Body of pancreas (tissue), 4 donors: ENCODE data around the gene TNFRSF8. TPM values are rescaled to one million over a fixed set of nuclear protein-coding genes. Genes with fewer than 3 reads are reported as not detected.

ENCODE experiments used
- ATAC-seq: fragments of 150-250 bp; one replicate; pipeline ENCODE4 v1.9.1; 2016
- DNase-seq, 4 donors: peaks; one replicate each; pipeline ENCODE4 v3.0.0-alpha.2; 2019
- H3K27ac ChIP-seq, 4 donors: fragments of 200-600 bp; sonication (generic); 1 replicate in 3 of 4; 2 replicates in 1 of 4; pipeline versions ENCODE4 v1.5.1 to v1.6.1; 2016 to 2019; ENCODE audit warnings: mild to moderate bottlenecking in 1 of 4, mixed read lengths in 1 of 4, moderate library complexity in 1 of 4
- H3K27me3 ChIP-seq, 2 donors: fragments of 200-600 bp; sonication (generic); one replicate each; pipeline ENCODE4 v1.6.0; 2016; ENCODE audit warnings: mild to moderate bottlenecking in 1 of 2
- H3K36me3 ChIP-seq, 2 donors: fragments of 200-600 bp; sonication (generic); replicated peaks in 1 of 2; 2 replicates each; pipeline ENCODE4 v1.5.1; 2016; ENCODE audit warnings: low read depth in 2 of 2; ENCODE audit not compliant: insufficient read depth in 1 of 2
- H3K4me1 ChIP-seq: fragments of 200-600 bp; sonication (generic); one replicate; pipeline ENCODE4 v1.6.0; 2016
- H3K4me3 ChIP-seq, 2 donors: fragments of 200-600 bp; sonication (generic); 1 replicate in 1 of 2; 2 replicates in 1 of 2; pipeline ENCODE4 v1.5.1; 2016 to 2019
- H3K9me3 ChIP-seq, 3 donors: fragments of 200-600 bp; sonication (generic); 1 replicate in 2 of 3; 2 replicates in 1 of 3; pipeline ENCODE4 v1.5.1; 2016
- POLR2A ChIP-seq, 3 donors: fragments of 450-650 bp; IDR thresholded peaks; one replicate each; pipeline ENCODE4 v1.6.1; 2016; ENCODE audit warnings: antibody characterized with exemption in 3 of 3, mild to moderate bottlenecking in 2 of 3
- WGBS, 2 donors: methylation state at CpG; one replicate each; pipeline ENCODE4 v1.1.5; 2017; 5-methylcytosine and 5-hydroxymethylcytosine counted together
- intact Hi-C: fragments of 100-400 bp; cut with DNase I; formaldehyde crosslinking; loops from one replicate; pipeline ENCODE4 v1.15.1; 2023
- total RNA-seq, 2 donors: library from RNA; depleted of rRNA; stranded (reverse); fragments of >200 nt; gene quantifications; one replicate each; pipeline ENCODE4 v1.1.0, GENCODE V29; 2016
- TF ChIP-seq, protein P1 (sequence below), 7 experiments: fragments of 450-650 bp in 4 of 7; fragments of 200-600 bp in 3 of 7; sonication (generic) in 3 of 7; IDR thresholded peaks; one replicate each; pipeline ENCODE4 v1.5.1; 2016 to 2019; ENCODE audit warnings: antibody characterized with exemption in 7 of 7

Gene TNFRSF8
- total RNA-seq, 2 donors from 2014 or later: not detected

DNA sequence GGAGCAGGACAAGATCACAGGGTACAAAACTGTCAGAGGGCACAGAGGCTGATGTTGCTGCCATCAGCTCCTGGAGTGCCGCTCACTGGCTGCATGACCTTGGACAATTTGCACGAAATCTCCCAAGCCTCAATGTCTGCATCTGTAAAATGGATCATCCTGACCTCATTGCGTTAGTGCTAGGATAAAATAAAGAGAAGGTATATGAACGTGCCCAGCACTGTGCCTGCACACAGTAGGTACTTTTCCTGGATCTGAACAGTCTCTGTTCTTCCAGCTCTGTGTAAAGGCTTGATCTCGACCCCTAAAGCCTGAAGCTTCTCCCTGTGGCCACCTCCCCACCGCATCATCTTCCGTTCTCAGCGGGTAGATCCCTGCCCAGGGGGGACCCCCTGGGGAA is 116.6 kb downstream of the TNFRSF8 start:
- intact Hi-C loops: no loop called here
- Histone ChIP-seq H3K27ac (peak overlapping the region in 2 of 4 donors; percentile 28 to 74), H3K4me1 (peaks cover 17% of the 10 kb centered on the region), H3K27me3 (no peaks in the 10 kb centered on the region), H3K9me3 (no peaks in the 10 kb centered on the region), H3K4me3 (no peak overlapping the region), H3K36me3 (no peaks in the 10 kb centered on the region)
- WGBS, 2 donors: 75 to 79% methylated on average over 7 to 8 of the region's 8 CpGs
- ATAC-seq: no peak
- no peak for DNase-seq
- no peak for TF ChIP-seq POLR2A (IDR thresholded peaks at IDR 0.05)
- TF ChIP-seq, protein P1, sequence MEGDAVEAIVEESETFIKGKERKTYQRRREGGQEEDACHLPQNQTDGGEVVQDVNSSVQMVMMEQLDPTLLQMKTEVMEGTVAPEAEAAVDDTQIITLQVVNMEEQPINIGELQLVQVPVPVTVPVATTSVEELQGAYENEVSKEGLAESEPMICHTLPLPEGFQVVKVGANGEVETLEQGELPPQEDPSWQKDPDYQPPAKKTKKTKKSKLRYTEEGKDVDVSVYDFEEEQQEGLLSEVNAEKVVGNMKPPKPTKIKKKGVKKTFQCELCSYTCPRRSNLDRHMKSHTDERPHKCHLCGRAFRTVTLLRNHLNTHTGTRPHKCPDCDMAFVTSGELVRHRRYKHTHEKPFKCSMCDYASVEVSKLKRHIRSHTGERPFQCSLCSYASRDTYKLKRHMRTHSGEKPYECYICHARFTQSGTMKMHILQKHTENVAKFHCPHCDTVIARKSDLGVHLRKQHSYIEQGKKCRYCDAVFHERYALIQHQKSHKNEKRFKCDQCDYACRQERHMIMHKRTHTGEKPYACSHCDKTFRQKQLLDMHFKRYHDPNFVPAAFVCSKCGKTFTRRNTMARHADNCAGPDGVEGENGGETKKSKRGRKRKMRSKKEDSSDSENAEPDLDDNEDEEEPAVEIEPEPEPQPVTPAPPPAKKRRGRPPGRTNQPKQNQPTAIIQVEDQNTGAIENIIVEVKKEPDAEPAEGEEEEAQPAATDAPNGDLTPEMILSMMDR (IDR thresholded peaks at IDR 0.05): no peak

DNA sequence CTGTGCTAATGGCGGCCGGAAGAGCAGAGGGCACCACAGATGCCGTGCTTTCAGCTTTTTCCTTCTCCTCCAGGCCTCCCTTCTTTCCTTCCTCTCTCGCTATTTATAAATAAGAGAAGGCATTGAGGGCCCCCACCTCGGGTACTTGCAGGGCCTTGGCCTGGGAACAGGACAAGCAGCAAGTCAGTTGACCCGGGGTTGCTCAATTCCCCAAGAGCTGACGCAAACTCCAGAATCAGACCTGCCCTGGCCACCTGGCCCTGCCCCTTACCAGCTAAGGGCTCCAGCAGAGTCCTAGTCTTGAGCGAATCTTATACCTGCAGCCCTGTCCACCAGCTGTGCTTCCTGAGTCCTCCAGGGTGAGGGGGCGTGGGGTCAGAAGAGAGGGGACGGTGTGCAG is 117.2 kb downstream of the TNFRSF8 start:
- 55 to 65% methylated on average over 9 to 10 of the region's 10 CpGs for WGBS, 2 donors
- H3K27me3 ChIP-seq: no peaks in the 10 kb centered on the region
- H3K36me3 ChIP-seq: no peaks in the 10 kb centered on the region
- DNase-seq (peak in 3 of 4 donors; percentile 31 to 82 (median 40)), ATAC-seq (no peak)
- no peak for TF ChIP-seq POLR2A (IDR thresholded peaks at IDR 0.05)
- TF ChIP-seq, protein P1 (IDR thresholded peaks at IDR 0.05): no peak
- peaks cover 22% of the 10 kb centered on the region for H3K4me1 ChIP-seq
- peak overlapping the region in 2 of 4 donors; percentile 53 to 74 for H3K27ac ChIP-seq
- intact Hi-C loops: no loop called here
- no peaks in the 10 kb centered on the region for H3K9me3 ChIP-seq
- no peak overlapping the region for H3K4me3 ChIP-seq

DNA sequence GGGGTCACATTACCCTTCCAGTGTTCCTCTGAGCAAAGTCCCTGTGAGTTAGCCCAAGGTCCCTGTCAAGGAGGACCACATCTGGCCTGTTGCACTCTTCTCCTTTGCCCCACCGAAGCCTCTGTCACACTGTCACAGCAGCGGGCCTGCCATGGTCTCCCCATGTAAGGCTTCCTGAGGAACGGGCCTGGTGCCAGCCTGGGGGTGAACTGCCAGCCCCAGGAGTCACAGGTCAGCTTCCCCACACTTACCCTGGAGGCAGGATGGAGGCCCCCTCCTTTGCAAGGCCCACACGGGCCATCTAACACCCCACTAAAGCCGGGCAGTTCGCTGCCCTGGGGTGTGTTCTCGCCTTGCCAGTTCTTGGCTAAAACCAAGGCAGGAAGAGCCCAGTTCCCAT is 117.8 kb downstream of the TNFRSF8 start:
- Histone ChIP-seq H3K4me1 (peaks cover 22% of the 10 kb centered on the region), H3K27ac (peak overlapping the region in 2 of 4 donors; percentile 53 to 74), H3K36me3 (no peaks in the 10 kb centered on the region), H3K9me3 (no peaks in the 10 kb centered on the region), H3K27me3 (no peaks in the 10 kb centered on the region), H3K4me3 (no peak overlapping the region)
- intact Hi-C loops: no loop called here
- DNase-seq (no peak), ATAC-seq (no peak)
- 66 to 80% methylated on average over 4 to 7 of the region's 7 CpGs for WGBS, 2 donors
- TF ChIP-seq, protein P1 (IDR thresholded peaks at IDR 0.05): no peak
- TF ChIP-seq POLR2A (IDR thresholded peaks at IDR 0.05): no peak

DNA sequence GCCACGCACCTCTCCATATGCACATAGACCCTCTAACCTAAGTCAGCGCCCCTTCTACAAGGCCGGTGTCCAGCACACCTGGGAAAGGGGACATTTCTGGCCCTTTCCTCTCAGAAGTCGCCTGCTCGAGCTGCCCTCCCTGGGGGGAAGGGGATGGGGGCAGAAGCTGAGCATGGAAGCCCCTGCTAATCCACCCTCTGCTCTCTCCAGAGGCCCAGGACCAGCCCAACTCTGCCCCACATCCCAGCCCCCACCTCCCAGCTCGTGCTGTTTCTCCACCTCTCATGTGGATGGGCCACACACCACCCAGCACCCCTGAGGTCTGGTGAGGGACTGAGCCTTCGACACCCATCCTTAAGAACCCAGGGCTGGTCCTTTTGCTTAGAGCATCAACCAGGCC is 118.5 kb downstream of the TNFRSF8 start:
- H3K4me1 ChIP-seq: peaks cover 22% of the 10 kb centered on the region
- ATAC-seq: no peak

DNA sequence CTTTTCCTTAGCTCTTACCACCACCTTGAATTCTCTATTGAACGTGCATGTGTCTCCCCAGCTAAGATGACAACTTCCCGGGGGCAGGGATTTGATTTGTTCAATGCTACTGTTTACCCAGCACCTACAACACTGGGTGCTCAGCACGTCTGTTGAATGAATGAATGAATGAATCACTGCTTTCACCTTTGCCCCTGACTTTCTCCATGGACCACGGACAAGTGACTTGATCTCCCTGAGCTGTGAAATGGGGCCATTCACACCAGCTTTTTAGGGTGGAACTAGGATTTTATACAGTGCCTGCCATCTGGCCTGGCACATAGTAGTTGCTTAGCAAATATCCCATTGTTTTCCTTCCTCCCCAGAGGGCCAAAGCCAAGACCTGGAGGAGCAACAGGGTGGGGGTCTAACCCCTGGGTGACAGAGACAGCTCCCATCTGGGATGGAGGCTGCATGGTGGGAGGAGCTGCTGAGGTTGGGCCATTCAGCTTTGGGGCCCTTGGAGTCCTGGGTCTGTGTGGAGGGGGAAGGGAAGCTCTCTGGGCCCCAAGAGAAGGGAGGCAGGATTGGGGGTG is 119.4 kb downstream of the TNFRSF8 start:
- Histone ChIP-seq H3K4me3 (no peak overlapping the region), H3K36me3 (no peaks in the 10 kb centered on the region), H3K27ac (peak overlapping the region in 1 of 4 donors; percentile 80), H3K4me1 (peaks cover 22% of the 10 kb centered on the region), H3K27me3 (no peaks in the 10 kb centered on the region), H3K9me3 (no peaks in the 10 kb centered on the region)
- intact Hi-C loops: no loop called here
- WGBS, 2 donors: 38 to 41% methylated on average over 4 of the region's 4 CpGs
- ATAC-seq (no peak), DNase-seq (no peak)
- no peak for TF ChIP-seq POLR2A (IDR thresholded peaks at IDR 0.05)
- TF ChIP-seq, protein P1 (IDR thresholded peaks at IDR 0.05): no peak

More for the DNA sequence above, 118.5 kb downstream of the TNFRSF8 start:
- Histone ChIP-seq H3K27me3 (no peaks in the 10 kb centered on the region), H3K36me3 (no peaks in the 10 kb centered on the region), H3K27ac (no peak overlapping the region), H3K9me3 (no peaks in the 10 kb centered on the region), H3K4me3 (no peak overlapping the region)
- intact Hi-C loops: no loop called here
- 75 to 82% methylated on average over 5 to 7 of the region's 7 CpGs for WGBS, 2 donors
- no peak for TF ChIP-seq POLR2A (IDR thresholded peaks at IDR 0.05)
- DNase-seq: no peak
